Gastroesophageal sphincter (tissue), 3 donors: ENCODE measurements around the gene CEP250.

Experiments
- CTCF ChIP-seq, 4 experiments: fragments of 200-600 bp in 2 of 4; fragments of 450-650 bp in 2 of 4; sonication (generic) in 1 of 4; IDR thresholded peaks; one replicate each; pipeline ENCODE4 v1.5.1; 2017 to 2019; ENCODE audit warnings: antibody characterized with exemption in 4 of 4, mild to moderate bottlenecking in 2 of 4, moderate library complexity in 2 of 4
- POLR2A ChIP-seq, 2 donors: fragments of 450-650 bp; IDR thresholded peaks; one replicate each; pipeline ENCODE4 v1.6.1; 2017; ENCODE audit warnings: antibody characterized with exemption in 2 of 2, mild to moderate bottlenecking in 2 of 2, moderate library complexity in 1 of 2

GRCh38 chr20:35503281-35503680 is 47.9 kb downstream of the CEP250 start:
- no peak for TF ChIP-seq CTCF (IDR thresholded peaks at IDR 0.05)
- no peak for TF ChIP-seq POLR2A (IDR thresholded peaks at IDR 0.05)
